22Rv1 (cell line): ENCODE data around the gene RFK.

Experiments used
- H3K27ac ChIP-seq: fragments of 450-650 bp; 2 replicates; pipeline ENCODE4 v1.5.1; 2017
- ZFX ChIP-seq: fragments of 450-650 bp; IDR thresholded peaks from 2 replicates; pipeline ENCODE4 v1.6.1; 2017; ENCODE audit warnings: antibody characterized with exemption, borderline replicate concordance
- TF ChIP-seq, protein P1 (sequence below): fragments of 450-650 bp; IDR thresholded peaks from 2 replicates; pipeline ENCODE4 v1.5.1; 2017; ENCODE audit warnings: mild to moderate bottlenecking

The RFK gene

DNA sequence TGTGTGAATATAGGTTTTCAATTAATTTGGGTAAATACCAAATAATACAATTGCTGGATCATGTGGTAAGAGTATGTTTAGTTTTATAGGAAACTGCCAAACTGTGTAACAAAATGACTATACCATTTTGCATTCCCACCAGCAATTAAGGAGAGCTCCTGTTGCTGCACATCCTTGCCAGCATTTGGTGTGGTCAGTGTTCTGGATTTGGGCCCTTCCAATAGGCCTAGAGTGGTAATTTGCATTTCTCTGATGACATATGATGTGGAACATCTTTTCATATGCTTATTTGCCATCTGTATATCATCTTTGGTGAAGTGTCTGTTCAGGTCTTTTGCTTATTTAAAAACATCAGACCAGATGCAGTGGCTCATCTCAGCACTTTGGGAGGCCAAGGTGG is 11.6 kb upstream of the RFK start:
- H3K27ac ChIP-seq = no peak overlapping the region
- TF ChIP-seq, protein P1, sequence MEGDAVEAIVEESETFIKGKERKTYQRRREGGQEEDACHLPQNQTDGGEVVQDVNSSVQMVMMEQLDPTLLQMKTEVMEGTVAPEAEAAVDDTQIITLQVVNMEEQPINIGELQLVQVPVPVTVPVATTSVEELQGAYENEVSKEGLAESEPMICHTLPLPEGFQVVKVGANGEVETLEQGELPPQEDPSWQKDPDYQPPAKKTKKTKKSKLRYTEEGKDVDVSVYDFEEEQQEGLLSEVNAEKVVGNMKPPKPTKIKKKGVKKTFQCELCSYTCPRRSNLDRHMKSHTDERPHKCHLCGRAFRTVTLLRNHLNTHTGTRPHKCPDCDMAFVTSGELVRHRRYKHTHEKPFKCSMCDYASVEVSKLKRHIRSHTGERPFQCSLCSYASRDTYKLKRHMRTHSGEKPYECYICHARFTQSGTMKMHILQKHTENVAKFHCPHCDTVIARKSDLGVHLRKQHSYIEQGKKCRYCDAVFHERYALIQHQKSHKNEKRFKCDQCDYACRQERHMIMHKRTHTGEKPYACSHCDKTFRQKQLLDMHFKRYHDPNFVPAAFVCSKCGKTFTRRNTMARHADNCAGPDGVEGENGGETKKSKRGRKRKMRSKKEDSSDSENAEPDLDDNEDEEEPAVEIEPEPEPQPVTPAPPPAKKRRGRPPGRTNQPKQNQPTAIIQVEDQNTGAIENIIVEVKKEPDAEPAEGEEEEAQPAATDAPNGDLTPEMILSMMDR = no peak
- no peak for TF ChIP-seq ZFX

DNA sequence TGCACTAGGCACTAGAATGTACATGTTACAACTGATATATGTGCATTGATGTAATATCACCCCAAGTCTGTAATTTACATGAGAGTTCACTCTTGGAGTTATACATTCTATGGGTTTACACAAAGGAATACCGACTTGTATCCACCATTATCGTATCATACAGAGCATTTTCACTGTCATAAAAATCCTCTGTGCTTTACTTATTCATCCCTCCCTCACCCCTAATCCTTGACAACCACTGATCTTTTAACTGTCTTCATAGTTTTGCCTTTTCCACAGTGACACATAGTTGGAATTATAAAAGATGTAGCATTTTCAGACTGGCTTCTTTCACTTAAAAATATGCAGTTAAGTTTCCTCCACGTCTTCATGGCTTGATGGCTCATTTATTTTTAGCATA is 11.1 kb upstream of the RFK start:
- no peak overlapping the region for H3K27ac ChIP-seq
- no peak for TF ChIP-seq ZFX
- TF ChIP-seq, protein P1 = no peak

DNA sequence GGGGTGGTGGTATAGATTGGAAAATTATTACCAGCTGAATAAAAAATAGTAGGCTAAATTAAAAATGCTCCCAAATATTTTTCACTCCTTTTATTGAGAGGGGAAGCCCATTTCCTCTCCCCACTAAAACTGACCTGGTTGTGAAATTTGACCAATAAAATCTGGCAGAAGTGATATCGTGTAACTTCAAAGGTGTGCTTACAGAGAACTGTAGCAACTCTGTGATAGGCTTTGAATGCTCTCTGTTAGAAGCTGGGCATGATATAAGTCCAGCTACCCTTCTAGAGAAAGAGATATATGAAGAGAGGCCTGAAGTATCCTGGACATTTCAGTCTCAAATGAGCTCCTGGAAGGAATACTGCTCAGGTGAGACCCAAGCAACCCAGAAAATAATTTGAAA is 10.2 kb upstream of the RFK start:
- no peak overlapping the region for H3K27ac ChIP-seq
- TF ChIP-seq, protein P1 = no peak
- TF ChIP-seq ZFX = no peak

DNA sequence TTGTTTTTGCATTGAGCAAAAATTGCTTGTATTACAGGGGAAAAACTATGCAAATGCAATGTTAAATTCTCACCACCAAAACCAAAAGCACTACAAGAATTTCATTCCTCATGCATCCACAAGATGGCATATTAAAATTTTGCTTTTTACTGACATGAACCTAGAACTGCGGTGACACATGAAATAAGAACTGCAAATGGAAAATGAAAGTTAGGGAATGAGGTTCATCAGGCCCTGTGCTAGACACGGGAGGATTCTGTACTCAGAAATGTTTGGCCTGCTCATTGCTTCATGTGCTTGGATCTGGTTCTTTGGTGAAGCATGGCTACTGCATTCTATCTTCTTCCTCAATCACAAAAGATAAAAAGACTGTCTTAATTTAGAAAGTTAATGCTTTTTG is 9.1 kb upstream of the RFK start:
- H3K27ac ChIP-seq = no peak overlapping the region
- no peak for TF ChIP-seq ZFX
- TF ChIP-seq, protein P1 = peak; percentile 62

DNA sequence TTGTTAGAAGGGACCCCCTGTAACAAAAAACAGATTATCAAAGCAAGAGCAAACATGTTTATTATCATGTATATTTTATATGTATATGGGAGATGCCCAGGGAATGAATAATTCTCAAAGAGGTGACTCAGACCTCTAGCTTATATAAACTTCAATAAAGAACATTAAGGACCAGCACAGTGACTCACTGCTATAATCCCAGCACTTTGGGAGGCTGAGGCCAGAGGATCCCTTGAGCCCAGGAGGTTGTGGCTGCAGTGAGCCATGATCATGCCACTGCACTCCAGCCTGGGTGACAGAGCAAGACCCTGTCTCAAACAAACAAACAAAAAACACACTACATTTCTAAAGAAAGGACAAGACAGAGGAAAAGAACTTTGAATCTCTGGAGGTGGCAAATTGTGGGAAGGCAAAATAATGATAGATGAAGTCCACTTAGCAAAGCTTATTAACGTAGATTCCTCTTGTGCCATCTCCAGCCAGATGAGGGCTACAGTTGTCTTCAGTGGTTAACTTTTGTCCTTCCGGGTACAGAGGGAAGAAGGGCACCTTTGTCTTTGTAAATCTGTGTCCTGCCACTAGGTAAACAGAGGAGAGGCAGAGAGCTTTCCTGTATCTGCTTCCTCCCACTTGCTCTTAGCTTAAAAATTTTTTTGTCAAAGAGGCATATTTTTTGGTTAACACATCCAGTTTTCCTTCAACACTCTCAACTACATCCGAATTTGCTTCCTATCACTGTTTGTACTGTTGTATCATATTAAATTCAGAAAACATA is 7.5 kb upstream of the RFK start:
- TF ChIP-seq ZFX = no peak
- TF ChIP-seq, protein P1 = no peak
- peak overlapping the region; percentile 6; the same call in 1 of the 2 replicates for H3K27ac ChIP-seq

DNA sequence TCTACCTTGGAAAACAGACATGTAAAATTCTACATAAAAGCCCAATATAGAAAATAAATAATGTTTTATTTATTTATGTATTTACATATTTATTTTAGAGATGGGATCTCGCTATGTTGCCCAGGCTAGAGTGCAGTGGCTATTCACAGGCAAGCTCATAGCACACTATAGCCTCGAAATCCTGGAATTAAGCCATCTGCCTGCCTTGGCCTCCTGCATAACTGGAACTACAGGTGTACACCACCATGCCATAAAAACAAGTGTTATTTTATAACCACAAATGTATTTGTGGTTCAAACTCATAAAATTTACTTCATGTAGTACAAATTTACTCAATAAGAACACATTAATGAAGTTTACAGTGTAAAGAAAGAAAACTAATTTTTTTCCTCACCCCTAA is 7.0 kb upstream of the RFK start:
- TF ChIP-seq, protein P1 = no peak
- TF ChIP-seq ZFX = no peak

DNA sequence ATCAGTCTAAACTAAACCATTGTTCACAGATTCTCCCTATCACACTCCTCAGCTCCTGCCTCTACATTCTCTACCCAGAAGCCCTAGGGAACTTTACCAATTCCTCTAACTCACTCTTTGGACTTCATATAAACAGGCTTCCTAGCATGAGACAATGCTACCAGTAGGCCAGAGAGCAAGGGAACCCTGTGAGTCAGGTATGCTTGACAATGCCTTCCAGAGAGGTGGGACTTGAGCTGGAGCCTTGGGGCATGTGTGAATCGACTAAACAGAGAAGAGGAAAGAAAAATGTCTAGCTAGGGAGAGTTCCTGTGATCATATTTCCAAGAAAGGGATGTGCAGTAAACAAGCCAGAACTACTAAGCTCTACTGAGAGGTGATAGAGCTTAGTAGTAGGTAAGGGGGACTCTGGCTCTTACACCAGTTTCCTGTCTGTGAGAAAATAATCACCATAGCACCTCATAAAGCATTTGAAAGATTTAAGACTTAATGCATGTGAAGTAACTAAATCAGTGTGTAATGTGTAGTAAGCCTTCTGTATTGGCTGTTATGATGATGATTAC is 6.4 kb upstream of the RFK start:
- no peak overlapping the region for H3K27ac ChIP-seq

More for the DNA sequence above, 7.0 kb upstream of the RFK start:
- H3K27ac ChIP-seq = no peak overlapping the region

More for the DNA sequence above, 6.4 kb upstream of the RFK start:
- TF ChIP-seq, protein P1 = no peak
- no peak for TF ChIP-seq ZFX
